ENCODE data around the gene GALNT14.

Gene GALNT14

DNA sequence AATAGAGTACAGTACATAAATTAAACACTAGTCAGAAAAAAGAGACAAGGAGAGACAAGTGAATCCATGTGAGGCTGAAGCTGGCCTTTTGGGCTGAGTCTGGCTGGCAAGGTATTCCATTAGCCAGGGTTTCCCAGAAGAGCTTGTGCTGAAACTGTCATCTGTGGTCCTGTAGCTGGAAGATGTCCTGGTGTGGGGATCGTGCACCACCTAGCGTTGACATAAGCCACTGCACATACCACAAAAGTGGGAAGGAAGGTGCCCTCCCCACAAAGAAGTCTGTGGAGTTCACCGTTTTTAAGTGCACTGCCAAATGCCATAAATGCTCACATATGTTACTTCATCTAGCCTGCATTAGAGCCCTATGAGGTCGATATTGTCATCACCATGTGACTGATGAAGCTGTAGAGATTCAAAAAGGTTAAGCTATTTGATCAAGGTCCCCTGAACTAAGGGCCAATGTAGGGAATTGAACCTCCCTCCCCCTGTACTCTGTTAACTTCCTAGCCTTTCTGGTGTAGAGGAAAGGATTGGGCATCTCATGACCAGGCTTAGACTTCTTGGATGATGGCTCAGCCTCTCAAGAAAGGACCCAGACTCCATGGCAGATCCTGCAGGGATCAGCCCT is 31.9 kb upstream of the GALNT14 start:
- Histone ChIP-seq H3K4me2 (ENCODE audit: low read length) (no peak overlapping the region), H3K9ac (ENCODE audit: low read length) (no peak overlapping the region), H3K4ac (ENCODE audit: low read depth, low read length) (no peak overlapping the region), H3K4me3 (ENCODE audit: low read length) (no peak overlapping the region), H3K23ac (ENCODE audit: low read length) (no peak overlapping the region), H3K79me1 (ENCODE audit: low read length) (no peaks in the 10 kb centered on the region), H3K79me2 (ENCODE audit: control insufficient read depth, insufficient read depth, low read length) (no peaks in the 10 kb centered on the region), H2BK5ac (ENCODE audit: low read length) (no peak overlapping the region), H3K36me3 (ENCODE audit: control insufficient read depth, insufficient read depth, low read length) (no peaks in the 10 kb centered on the region), H2BK120ac (ENCODE audit: low read depth, low read length) (no peak overlapping the region), H2AK5ac (ENCODE audit: low read length) (no peak overlapping the region), H3K4me1 (ENCODE audit: control insufficient read depth, low read depth, low read length) (no peaks in the 10 kb centered on the region), H3K27me3 (ENCODE audit: insufficient read depth, low read length, poor library complexity) (no peaks in the 10 kb centered on the region), H3K18ac (ENCODE audit: low read length) (no peak overlapping the region), H4K8ac (ENCODE audit: low read depth, low read length) (no peak overlapping the region), H3K27ac (ENCODE audit: low read depth, low read length) (no peak overlapping the region), H4K5ac (ENCODE audit: low read length) (no peak overlapping the region), H3K56ac (ENCODE audit: low read length) (no peak overlapping the region), H2BK15ac (replicated peaks; ENCODE audit: low read depth) (no peak overlapping the region)
- peak; percentile 83 for DNase-seq
- WGBS (ENCODE audit: extremely low coverage, insufficient coverage, low lambda C conversion rate) = no CpG with 5 or more reads among the region's 4 CpGs

DNA sequence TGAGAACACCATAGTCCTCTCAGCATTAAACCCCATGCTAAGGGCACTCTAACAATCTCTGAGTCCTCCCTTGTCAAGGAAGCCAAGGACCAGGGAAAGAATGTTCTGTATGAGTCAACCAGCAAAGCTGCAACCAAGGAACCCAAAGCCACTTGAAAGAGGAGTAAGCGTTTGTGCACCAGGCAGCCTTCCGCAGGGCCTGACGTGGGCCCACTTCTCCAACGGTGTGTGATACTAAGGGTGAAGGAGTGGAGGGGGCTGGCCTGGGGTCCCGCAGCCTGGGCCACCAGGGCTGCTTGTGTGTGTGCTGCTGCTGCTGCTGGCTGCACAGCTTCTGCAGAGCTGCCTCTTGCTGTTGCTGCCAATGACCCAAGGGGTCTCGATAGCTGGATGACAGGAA is 30.1 kb upstream of the GALNT14 start:
- H3K36me3 ChIP-seq (ENCODE audit: control insufficient read depth, insufficient read depth, low read length) = no peaks in the 10 kb centered on the region
- H3K27ac ChIP-seq (ENCODE audit: low read depth, low read length) = no peak overlapping the region

DNA sequence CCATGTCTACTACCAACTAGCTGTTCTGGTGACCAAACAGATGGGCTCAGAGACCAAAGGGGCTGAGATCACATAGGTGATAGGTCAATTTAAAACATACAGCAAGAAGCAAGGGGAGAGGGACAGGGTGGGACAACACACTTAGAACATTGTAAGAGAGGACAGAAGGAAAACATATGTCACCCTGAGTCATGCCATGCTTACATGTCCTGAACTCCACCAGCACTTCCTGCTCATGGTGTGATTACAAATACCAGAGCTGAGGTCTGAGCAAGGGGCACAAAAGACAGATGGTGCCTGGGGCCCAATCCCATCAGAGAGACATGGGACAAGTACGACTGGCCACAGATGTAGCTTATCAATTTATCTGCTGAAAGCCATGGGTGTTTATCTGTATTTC is 28.7 kb upstream of the GALNT14 start:
- H3K4me1 ChIP-seq (ENCODE audit: control insufficient read depth, low read depth, low read length) = peaks cover 3% of the 10 kb centered on the region
- H3K4me3 ChIP-seq (ENCODE audit: low read length) = no peak overlapping the region
- no peak overlapping the region for H3K4me2 ChIP-seq (ENCODE audit: low read length)
- H4K8ac ChIP-seq (ENCODE audit: low read depth, low read length) = no peak overlapping the region
- no peak overlapping the region for H2BK15ac ChIP-seq (replicated peaks; ENCODE audit: low read depth)
- H3K18ac ChIP-seq (ENCODE audit: low read length) = no peak overlapping the region
- H3K9ac ChIP-seq (ENCODE audit: low read length) = no peak overlapping the region
- no peak overlapping the region for H2BK120ac ChIP-seq (ENCODE audit: low read depth, low read length)
- H4K5ac ChIP-seq (ENCODE audit: low read length) = no peak overlapping the region
- no peaks in the 10 kb centered on the region for H3K36me3 ChIP-seq (ENCODE audit: control insufficient read depth, insufficient read depth, low read length)
- H2BK5ac ChIP-seq (ENCODE audit: low read length) = no peak overlapping the region
- no peak overlapping the region for H3K23ac ChIP-seq (ENCODE audit: low read length)
- no peak overlapping the region for H3K4ac ChIP-seq (ENCODE audit: low read depth, low read length)
- H3K56ac ChIP-seq (ENCODE audit: low read length) = no peak overlapping the region
- no CpG with 5 or more reads among the region's 1 CpG for WGBS (ENCODE audit: extremely low coverage, insufficient coverage, low lambda C conversion rate)
- peak; percentile 23 for DNase-seq
- H3K27me3 ChIP-seq (ENCODE audit: insufficient read depth, low read length, poor library complexity) = no peaks in the 10 kb centered on the region
- H3K79me2 ChIP-seq (ENCODE audit: control insufficient read depth, insufficient read depth, low read length) = no peaks in the 10 kb centered on the region
- no peak overlapping the region for H2AK5ac ChIP-seq (ENCODE audit: low read length)
- H3K27ac ChIP-seq (ENCODE audit: low read depth, low read length) = no peak overlapping the region
- H3K79me1 ChIP-seq (ENCODE audit: low read length) = no peaks in the 10 kb centered on the region

More for the DNA sequence above, 30.1 kb upstream of the GALNT14 start:
- H3K27me3 ChIP-seq (ENCODE audit: insufficient read depth, low read length, poor library complexity) = no peaks in the 10 kb centered on the region
- no peak overlapping the region for H4K8ac ChIP-seq (ENCODE audit: low read depth, low read length)
- H2BK5ac ChIP-seq (ENCODE audit: low read length) = no peak overlapping the region
- no peak overlapping the region for H3K9ac ChIP-seq (ENCODE audit: low read length)
- no peak for DNase-seq
- no peak overlapping the region for H3K4ac ChIP-seq (ENCODE audit: low read depth, low read length)
- no peak overlapping the region for H3K18ac ChIP-seq (ENCODE audit: low read length)
- no peak overlapping the region for H3K56ac ChIP-seq (ENCODE audit: low read length)
- no CpG with 5 or more reads among the region's 6 CpGs for WGBS (ENCODE audit: extremely low coverage, insufficient coverage, low lambda C conversion rate)
- no peaks in the 10 kb centered on the region for H3K79me1 ChIP-seq (ENCODE audit: low read length)
- H2BK120ac ChIP-seq (ENCODE audit: low read depth, low read length) = no peak overlapping the region
- no peak overlapping the region for H4K5ac ChIP-seq (ENCODE audit: low read length)
- no peaks in the 10 kb centered on the region for H3K79me2 ChIP-seq (ENCODE audit: control insufficient read depth, insufficient read depth, low read length)
- no peak overlapping the region for H3K4me2 ChIP-seq (ENCODE audit: low read length)
- H3K23ac ChIP-seq (ENCODE audit: low read length) = no peak overlapping the region
- H3K4me3 ChIP-seq (ENCODE audit: low read length) = no peak overlapping the region
- no peaks in the 10 kb centered on the region for H3K4me1 ChIP-seq (ENCODE audit: control insufficient read depth, low read depth, low read length)
- H2AK5ac ChIP-seq (ENCODE audit: low read length) = no peak overlapping the region
- no peak overlapping the region for H2BK15ac ChIP-seq (replicated peaks; ENCODE audit: low read depth)

DNA sequence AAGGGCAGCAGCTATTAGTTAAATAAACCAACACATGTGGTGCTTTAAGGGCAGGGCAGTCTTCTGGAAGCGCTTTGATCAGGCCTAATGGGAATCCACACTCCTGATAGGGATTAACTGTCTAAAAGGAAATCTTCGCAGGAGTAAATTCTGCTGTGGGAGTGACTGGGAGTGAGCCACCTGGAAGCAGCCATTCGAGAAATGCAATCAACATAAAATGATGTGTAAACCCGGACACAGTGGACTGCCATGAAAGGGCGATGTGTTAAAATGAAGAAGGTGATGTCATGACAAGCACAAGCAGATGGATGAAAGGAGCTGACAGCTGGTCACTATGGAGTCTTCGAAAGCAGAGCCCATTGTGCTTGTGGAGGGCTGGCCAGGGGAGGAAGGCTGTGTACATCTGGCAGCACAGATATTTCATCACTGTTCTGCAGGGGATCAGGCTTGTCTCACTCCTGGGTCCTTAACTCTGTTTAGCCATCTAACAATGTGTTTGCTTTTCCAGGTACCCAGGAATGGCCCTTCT is 24.8 kb upstream of the GALNT14 start:
- Histone ChIP-seq H3K27me3 (ENCODE audit: insufficient read depth, low read length, poor library complexity) (no peaks in the 10 kb centered on the region), H2BK15ac (replicated peaks; ENCODE audit: low read depth) (no peak overlapping the region), H3K36me3 (ENCODE audit: control insufficient read depth, insufficient read depth, low read length) (no peaks in the 10 kb centered on the region), H3K23ac (ENCODE audit: low read length) (no peak overlapping the region), H3K4ac (ENCODE audit: low read depth, low read length) (no peak overlapping the region), H3K4me3 (ENCODE audit: low read length) (no peak overlapping the region), H3K79me1 (ENCODE audit: low read length) (no peaks in the 10 kb centered on the region), H3K27ac (ENCODE audit: low read depth, low read length) (no peak overlapping the region), H3K4me2 (ENCODE audit: low read length) (no peak overlapping the region), H3K9ac (ENCODE audit: low read length) (no peak overlapping the region), H2BK120ac (ENCODE audit: low read depth, low read length) (no peak overlapping the region), H4K8ac (ENCODE audit: low read depth, low read length) (no peak overlapping the region), H3K79me2 (ENCODE audit: control insufficient read depth, insufficient read depth, low read length) (no peaks in the 10 kb centered on the region), H4K5ac (ENCODE audit: low read length) (no peak overlapping the region), H3K18ac (ENCODE audit: low read length) (no peak overlapping the region), H2AK5ac (ENCODE audit: low read length) (no peak overlapping the region), H2BK5ac (ENCODE audit: low read length) (no peak overlapping the region), H3K56ac (ENCODE audit: low read length) (no peak overlapping the region), H3K4me1 (ENCODE audit: control insufficient read depth, low read depth, low read length) (peaks cover 3% of the 10 kb centered on the region)
- no CpG with 5 or more reads among the region's 6 CpGs for WGBS (ENCODE audit: extremely low coverage, insufficient coverage, low lambda C conversion rate)
- peak; percentile 22 for DNase-seq

DNA sequence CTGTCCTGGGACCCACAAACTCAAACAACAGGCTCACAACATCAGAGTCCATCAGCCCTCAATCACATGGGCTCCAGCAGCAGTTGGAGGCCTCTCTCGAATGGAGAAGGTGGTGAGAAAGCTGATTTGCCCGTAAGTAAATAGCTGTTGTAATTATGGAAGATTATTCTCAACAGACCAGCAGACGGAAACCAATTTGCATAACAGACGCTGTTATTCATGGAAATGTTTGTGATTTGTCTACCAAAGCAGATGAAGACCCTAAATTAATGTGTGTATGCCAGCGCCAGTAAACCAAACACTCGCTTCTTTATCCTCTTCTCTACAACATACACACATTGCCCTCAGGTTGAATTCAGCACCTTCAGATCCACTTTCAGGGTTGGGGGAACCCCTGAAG is 23.4 kb upstream of the GALNT14 start:
- Histone ChIP-seq H3K4me3 (ENCODE audit: low read length) (no peak overlapping the region), H3K79me2 (ENCODE audit: control insufficient read depth, insufficient read depth, low read length) (no peaks in the 10 kb centered on the region), H3K23ac (ENCODE audit: low read length) (no peak overlapping the region), H2BK120ac (ENCODE audit: low read depth, low read length) (no peak overlapping the region), H3K4me1 (ENCODE audit: control insufficient read depth, low read depth, low read length) (peaks cover 3% of the 10 kb centered on the region), H4K8ac (ENCODE audit: low read depth, low read length) (no peak overlapping the region), H3K27me3 (ENCODE audit: insufficient read depth, low read length, poor library complexity) (no peaks in the 10 kb centered on the region), H3K4ac (ENCODE audit: low read depth, low read length) (no peak overlapping the region), H3K56ac (ENCODE audit: low read length) (no peak overlapping the region), H3K36me3 (ENCODE audit: control insufficient read depth, insufficient read depth, low read length) (no peaks in the 10 kb centered on the region), H2BK5ac (ENCODE audit: low read length) (no peak overlapping the region), H4K5ac (ENCODE audit: low read length) (no peak overlapping the region), H3K27ac (ENCODE audit: low read depth, low read length) (no peak overlapping the region), H3K79me1 (ENCODE audit: low read length) (no peaks in the 10 kb centered on the region), H3K4me2 (ENCODE audit: low read length) (no peak overlapping the region), H2AK5ac (ENCODE audit: low read length) (no peak overlapping the region), H2BK15ac (replicated peaks; ENCODE audit: low read depth) (no peak overlapping the region), H3K9ac (ENCODE audit: low read length) (no peak overlapping the region), H3K18ac (ENCODE audit: low read length) (no peak overlapping the region)
- no CpG with 5 or more reads among the region's 6 CpGs for WGBS (ENCODE audit: extremely low coverage, insufficient coverage, low lambda C conversion rate)
- DNase-seq = no peak

DNA sequence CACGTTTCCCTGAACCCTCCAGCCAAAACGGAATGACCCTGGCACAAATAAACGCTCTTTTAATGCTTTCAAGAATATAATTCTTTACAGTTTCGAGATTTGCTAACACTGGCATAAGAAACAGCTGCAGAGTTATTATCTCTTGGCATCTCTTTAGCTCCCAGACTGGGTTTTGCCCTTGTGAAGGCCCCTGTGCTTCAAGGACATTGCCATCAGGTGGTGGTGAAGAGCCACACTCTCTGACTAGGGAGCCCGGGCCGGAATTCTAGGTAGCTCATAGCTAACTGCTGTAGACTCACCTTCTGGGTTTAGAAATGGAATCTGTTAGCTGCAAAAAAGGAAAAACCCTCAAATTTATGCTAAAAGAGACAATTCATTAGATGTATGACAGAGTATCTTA is 13.3 kb upstream of the GALNT14 start:
- no peak overlapping the region for H4K5ac ChIP-seq (ENCODE audit: low read length)
- no peaks in the 10 kb centered on the region for H3K4me1 ChIP-seq (ENCODE audit: control insufficient read depth, low read depth, low read length)
- H3K79me1 ChIP-seq (ENCODE audit: low read length) = no peaks in the 10 kb centered on the region
- H4K8ac ChIP-seq (ENCODE audit: low read depth, low read length) = no peak overlapping the region
- H3K4me3 ChIP-seq (ENCODE audit: low read length) = no peak overlapping the region
- H3K23ac ChIP-seq (ENCODE audit: low read length) = no peak overlapping the region
- no peak overlapping the region for H3K4ac ChIP-seq (ENCODE audit: low read depth, low read length)
- no peak overlapping the region for H3K9ac ChIP-seq (ENCODE audit: low read length)
- no CpG with 5 or more reads among the region's 6 CpGs for WGBS (ENCODE audit: extremely low coverage, insufficient coverage, low lambda C conversion rate)
- no peak overlapping the region for H3K56ac ChIP-seq (ENCODE audit: low read length)
- H2BK120ac ChIP-seq (ENCODE audit: low read depth, low read length) = no peak overlapping the region
- H3K27me3 ChIP-seq (ENCODE audit: insufficient read depth, low read length, poor library complexity) = no peaks in the 10 kb centered on the region
- no peak overlapping the region for H3K27ac ChIP-seq (ENCODE audit: low read depth, low read length)
- H3K79me2 ChIP-seq (ENCODE audit: control insufficient read depth, insufficient read depth, low read length) = no peaks in the 10 kb centered on the region
- H3K4me2 ChIP-seq (ENCODE audit: low read length) = no peak overlapping the region
- no peaks in the 10 kb centered on the region for H3K36me3 ChIP-seq (ENCODE audit: control insufficient read depth, insufficient read depth, low read length)
- no peak overlapping the region for H2BK5ac ChIP-seq (ENCODE audit: low read length)
- H2BK15ac ChIP-seq (replicated peaks; ENCODE audit: low read depth) = no peak overlapping the region
- no peak overlapping the region for H2AK5ac ChIP-seq (ENCODE audit: low read length)
- DNase-seq = peak; percentile 67
- no peak overlapping the region for H3K18ac ChIP-seq (ENCODE audit: low read length)

Measured in mesendoderm (in vitro differentiated cells).